Prostate gland (tissue), 2 donors: ENCODE results near the gene CXCR3. TPM values are rescaled to one million over a fixed set of nuclear protein-coding genes. Genes with fewer than 3 reads are reported as not detected.

Experiments
- DNase-seq: peaks from one replicate; pipeline ENCODE4 v3.0.0-alpha.2; 2019; ENCODE audit warnings: low spot score
- H3K27ac ChIP-seq, 2 donors: fragments of 200-600 bp; sonication (generic); 2 replicates each; pipeline ENCODE4 v1.5.1; 2017 to 2019
- H3K27me3 ChIP-seq: fragments of 200-600 bp; sonication (generic); replicated peaks from 2 replicates; pipeline ENCODE4 v1.5.1; 2019; ENCODE audit not compliant: insufficient read depth
- H3K36me3 ChIP-seq, 2 donors: fragments of 200-600 bp; sonication (generic); 1 replicate in 1 of 2; 2 replicates in 1 of 2; pipeline versions ENCODE4 v1.5.1 to v1.8.1; 2017 to 2019
- H3K4me1 ChIP-seq: fragments of 200-600 bp; sonication (generic); replicated peaks from 2 replicates; pipeline ENCODE4 v1.5.1; 2019
- H3K4me3 ChIP-seq, 2 donors: fragments of 200-600 bp; sonication (generic); 2 replicates each; pipeline ENCODE4 v1.5.1; 2017 to 2019
- H3K9me3 ChIP-seq: fragments of 200-600 bp; sonication (generic); 2 replicates; pipeline ENCODE4 v1.5.1; 2017
- POLR2A ChIP-seq: fragments of 450-650 bp; IDR thresholded peaks from one replicate; pipeline ENCODE4 v1.6.1; 2016; ENCODE audit warnings: antibody characterized with exemption, mild to moderate bottlenecking
- POLR2AphosphoS5 ChIP-seq: sonication (generic); formaldehyde crosslinking; IDR thresholded peaks from one replicate; pipeline ENCODE4 v1.6.1; 2017; ENCODE audit warnings: antibody characterized with exemption
- WGBS: methylation state at CpG from one replicate; pipeline ENCODE4 v1.1.5; 2018; 5-methylcytosine and 5-hydroxymethylcytosine counted together
- intact Hi-C: fragments of 100-400 bp; cut with DNase I; formaldehyde crosslinking; loops from one replicate; pipeline ENCODE4 v1.14.2; 2022
- total RNA-seq, 2 donors: library from RNA; depleted of rRNA; stranded (reverse); fragments of >200 nt; gene quantifications; one replicate each; pipeline ENCODE4 v1.1.0, GENCODE V29; 2016
- TF ChIP-seq, protein P1 (sequence below), 4 experiments: fragments of 200-600 bp in 2 of 4; fragments of 450-650 bp in 2 of 4; sonication (generic) in 2 of 4; IDR thresholded peaks; 1 replicate in 3 of 4; 2 replicates in 1 of 4; pipeline ENCODE4 v1.5.1; 2016 to 2019; ENCODE audit warnings: antibody characterized with exemption in 4 of 4, mild to moderate bottlenecking in 2 of 4, moderate library complexity in 2 of 4

CXCR3 gene
- total RNA-seq, 2 donors from 2014 or later: 1.1 TPM; not detected in 1

DNA sequence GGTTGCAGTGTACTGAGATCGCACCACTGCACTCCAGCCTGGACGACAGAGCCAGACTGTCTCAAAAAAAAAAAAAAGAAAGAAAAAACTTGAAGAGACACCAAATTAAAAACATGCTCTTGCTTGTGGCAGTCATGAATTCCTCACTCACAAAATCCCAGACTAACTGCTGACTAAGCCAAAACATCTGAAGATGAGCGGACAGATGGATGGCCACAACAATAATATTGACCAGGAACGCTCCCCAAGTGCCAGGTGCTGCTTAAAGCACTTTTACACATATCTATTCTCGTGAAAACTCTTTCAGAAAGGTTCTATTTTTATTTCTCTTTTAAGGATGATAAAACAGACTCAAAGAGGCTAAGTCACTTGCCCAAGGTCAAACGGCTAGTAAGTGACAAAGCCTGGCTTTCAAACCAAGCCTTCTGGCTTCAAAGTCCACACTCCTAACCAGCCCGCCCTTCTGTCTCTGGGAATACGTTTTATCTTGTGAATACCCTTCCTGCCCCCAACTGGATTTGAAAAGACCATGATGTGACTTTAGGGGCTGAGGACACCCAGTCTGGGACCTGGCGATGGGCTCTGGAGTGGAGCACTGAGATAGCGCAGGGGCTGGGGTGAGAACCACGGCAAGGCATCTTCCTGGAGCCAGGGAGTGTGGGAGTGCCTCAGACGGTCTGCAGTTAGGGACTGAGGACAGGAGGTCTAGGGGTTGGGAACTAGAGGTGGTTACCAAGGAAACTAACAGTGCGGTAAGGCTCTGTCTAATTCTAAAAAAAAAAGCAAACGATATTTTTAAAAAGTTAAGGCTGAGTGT, 9.5 kb upstream of the CXCR3 start:
- WGBS: 74% methylated on average over 14 of the region's 14 CpGs
- Histone ChIP-seq H3K4me3 (no peak overlapping the region), H3K27ac (no peak overlapping the region), H3K9me3 (no peaks in the 10 kb centered on the region), H3K4me1 (no peaks in the 10 kb centered on the region), H3K27me3 (no peaks in the 10 kb centered on the region), H3K36me3 (no peaks in the 10 kb centered on the region)
- intact Hi-C loops: no loop called here
- DNase-seq: no peak
- TF ChIP-seq POLR2AphosphoS5: no peak
- no peak for TF ChIP-seq POLR2A
- TF ChIP-seq, protein P1, sequence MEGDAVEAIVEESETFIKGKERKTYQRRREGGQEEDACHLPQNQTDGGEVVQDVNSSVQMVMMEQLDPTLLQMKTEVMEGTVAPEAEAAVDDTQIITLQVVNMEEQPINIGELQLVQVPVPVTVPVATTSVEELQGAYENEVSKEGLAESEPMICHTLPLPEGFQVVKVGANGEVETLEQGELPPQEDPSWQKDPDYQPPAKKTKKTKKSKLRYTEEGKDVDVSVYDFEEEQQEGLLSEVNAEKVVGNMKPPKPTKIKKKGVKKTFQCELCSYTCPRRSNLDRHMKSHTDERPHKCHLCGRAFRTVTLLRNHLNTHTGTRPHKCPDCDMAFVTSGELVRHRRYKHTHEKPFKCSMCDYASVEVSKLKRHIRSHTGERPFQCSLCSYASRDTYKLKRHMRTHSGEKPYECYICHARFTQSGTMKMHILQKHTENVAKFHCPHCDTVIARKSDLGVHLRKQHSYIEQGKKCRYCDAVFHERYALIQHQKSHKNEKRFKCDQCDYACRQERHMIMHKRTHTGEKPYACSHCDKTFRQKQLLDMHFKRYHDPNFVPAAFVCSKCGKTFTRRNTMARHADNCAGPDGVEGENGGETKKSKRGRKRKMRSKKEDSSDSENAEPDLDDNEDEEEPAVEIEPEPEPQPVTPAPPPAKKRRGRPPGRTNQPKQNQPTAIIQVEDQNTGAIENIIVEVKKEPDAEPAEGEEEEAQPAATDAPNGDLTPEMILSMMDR (IDR thresholded peaks at IDR 0.05): no peak

DNA sequence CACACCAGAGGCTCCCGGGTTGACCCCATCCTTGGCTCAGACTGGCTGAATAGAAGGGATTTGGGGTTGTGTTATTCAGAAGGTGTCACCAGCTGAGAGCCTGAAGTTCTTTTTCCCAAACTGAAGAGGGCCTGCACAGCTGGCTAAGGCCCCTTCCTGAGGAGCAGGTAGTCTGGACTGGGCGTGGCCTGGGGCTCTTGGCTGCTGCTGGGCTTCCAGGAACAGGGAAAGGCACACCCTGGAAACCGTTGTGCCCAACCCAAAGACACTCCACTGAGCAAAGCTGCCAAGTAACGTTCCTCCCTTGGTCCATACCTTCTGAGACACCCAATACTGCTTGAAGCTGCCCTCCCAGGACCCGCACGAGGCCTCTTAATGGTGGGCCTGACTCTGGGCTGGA, 8.3 kb upstream of the CXCR3 start:
- H3K4me3 ChIP-seq: no peak overlapping the region
- no peaks in the 10 kb centered on the region for H3K4me1 ChIP-seq
- WGBS: 81% methylated on average over 6 of the region's 6 CpGs
- no peaks in the 10 kb centered on the region for H3K9me3 ChIP-seq
- no peaks in the 10 kb centered on the region for H3K36me3 ChIP-seq
- intact Hi-C loops: no loop called here
- TF ChIP-seq POLR2AphosphoS5: no peak
- TF ChIP-seq, protein P1 (IDR thresholded peaks at IDR 0.05): no peak
- no peak for TF ChIP-seq POLR2A
- no peak overlapping the region for H3K27ac ChIP-seq
- no peaks in the 10 kb centered on the region for H3K27me3 ChIP-seq
- DNase-seq: no peak

DNA sequence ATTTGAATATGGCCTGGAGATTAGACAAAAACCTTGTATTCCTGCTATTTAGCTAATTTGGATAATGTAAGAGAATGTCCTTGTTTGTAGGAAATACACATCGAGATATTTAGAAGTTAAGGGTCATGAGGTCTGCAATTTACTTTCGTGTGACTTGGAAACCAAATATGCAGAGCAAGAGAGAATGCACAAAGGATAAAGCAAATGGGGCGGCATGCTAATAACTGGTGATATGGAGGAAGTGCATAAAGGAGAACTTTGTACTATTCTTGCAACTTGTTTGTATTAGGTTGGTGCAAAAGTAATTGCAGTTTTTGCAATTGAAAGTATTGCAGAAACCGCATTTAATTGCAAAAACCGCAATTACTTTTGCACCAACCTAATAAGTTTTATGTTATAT, 7.2 kb upstream of the CXCR3 start:
- TF ChIP-seq, protein P1 (IDR thresholded peaks at IDR 0.05): no peak
- TF ChIP-seq POLR2AphosphoS5: no peak
- no peak for TF ChIP-seq POLR2A
- Histone ChIP-seq H3K36me3 (no peaks in the 10 kb centered on the region), H3K4me1 (no peaks in the 10 kb centered on the region), H3K4me3 (no peak overlapping the region), H3K27me3 (no peaks in the 10 kb centered on the region), H3K9me3 (no peaks in the 10 kb centered on the region), H3K27ac (no peak overlapping the region)
- no peak for DNase-seq
- intact Hi-C loops: no loop called here
- 93% methylated on average over 5 of the region's 5 CpGs for WGBS

DNA sequence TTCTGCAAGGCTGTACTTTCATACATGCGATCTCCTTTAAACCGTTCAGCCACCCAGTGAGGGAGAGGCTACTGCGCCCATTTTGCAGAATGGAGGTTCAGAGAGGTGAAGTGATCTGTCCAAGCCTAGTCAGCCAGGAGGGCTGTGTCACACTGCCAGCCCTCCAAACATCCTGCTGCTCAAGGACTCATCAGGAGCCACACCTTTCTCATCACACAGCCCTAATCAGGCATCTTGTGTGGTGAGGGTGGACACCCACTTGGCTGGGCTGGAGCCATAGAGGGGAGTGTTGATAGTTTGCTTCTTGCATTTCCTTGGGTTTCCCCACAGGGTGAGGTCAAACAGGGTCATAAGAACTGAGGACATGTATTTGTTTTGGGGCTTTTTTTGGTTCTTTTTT, 5.4 kb upstream of the CXCR3 start:
- intact Hi-C loops: no loop called here
- Histone ChIP-seq H3K27ac (no peak overlapping the region), H3K9me3 (no peaks in the 10 kb centered on the region), H3K27me3 (no peaks in the 10 kb centered on the region), H3K36me3 (no peaks in the 10 kb centered on the region), H3K4me3 (no peak overlapping the region), H3K4me1 (no peaks in the 10 kb centered on the region)
- DNase-seq: no peak
- 89% methylated on average over 3 of the region's 3 CpGs for WGBS
- TF ChIP-seq POLR2AphosphoS5 (no peak), POLR2A (no peak)
- TF ChIP-seq, protein P1 (IDR thresholded peaks at IDR 0.05): no peak
